SK-N-MC (cell line): Measurements from ENCODE around the gene ACSBG1.

Source experiments
- DNase-seq: peaks from one replicate; pipeline ENCODE4 v3.0.0-alpha.2; 2011; ENCODE audit warnings: low read depth, low spot score
- H3K27ac ChIP-seq: fragments of 200-600 bp; sonication (generic); 2 replicates; pipeline ENCODE4 v1.5.1; 2016; ENCODE audit warnings: mixed run types
- H3K36me3 ChIP-seq: fragments of 200-600 bp; sonication (generic); 2 replicates; pipeline ENCODE4 v1.6.1; 2017; ENCODE audit warnings: antibody characterized with exemption, low read length, mixed read lengths; ENCODE audit not compliant: insufficient read depth
- H3K4me3 ChIP-seq: fragments of 200-600 bp; sonication (generic); 2 replicates; pipeline ENCODE4 v1.5.1; 2016
- H3K9ac ChIP-seq: fragments of 200-600 bp; sonication (generic); 2 replicates; pipeline ENCODE4 v1.8.0; 2017; ENCODE audit warnings: mixed run types, mixed read lengths; ENCODE audit not compliant: insufficient read length
- H3K9me3 ChIP-seq: fragments of 200-600 bp; sonication (generic); 2 replicates; pipeline ENCODE4 v1.6.1; 2017; ENCODE audit warnings: low read depth, mild to moderate bottlenecking, antibody characterized with exemption, low read length, moderate library complexity, mixed read lengths
- EZH2 ChIP-seq: fragments of 200-600 bp; sonication (generic); IDR thresholded peaks from one replicate; pipeline ENCODE4 v1.6.1; 2017; ENCODE audit warnings: antibody characterized with exemption
- FOXP2 ChIP-seq: optimal IDR thresholded peaks from 2 replicates; pipeline ENCODE3; 2011; ENCODE audit warnings: mild to moderate bottlenecking, moderate library complexity; ENCODE audit not compliant: insufficient read depth; ENCODE audit errors: extremely low read length, control extremely low read depth
- POLR2AphosphoS5 ChIP-seq: IDR thresholded peaks from 2 replicates; pipeline ENCODE4 v1.6.1; 2012; ENCODE audit warnings: mild to moderate bottlenecking, low read depth, low read length, borderline replicate concordance

The ACSBG1 gene

GRCh38 chr15:78244101-78244500 lies 9.7 kb upstream of the ACSBG1 start:
- no peak overlapping the region for H3K9ac ChIP-seq
- no peak for DNase-seq
- H3K4me3 ChIP-seq = no peak overlapping the region
- H3K9me3 ChIP-seq = no peaks in the 10 kb centered on the region
- H3K27ac ChIP-seq = no peak overlapping the region
- H3K36me3 ChIP-seq = no peaks in the 10 kb centered on the region
- TF ChIP-seq POLR2AphosphoS5 (no peak), EZH2 (no peak), FOXP2 (no peak)

- TF ChIP-seq FOXP2 (no peak), EZH2 (no peak), POLR2AphosphoS5 (no peak)
- H3K9ac ChIP-seq = no peak overlapping the region
- no peak overlapping the region for H3K4me3 ChIP-seq
- no peaks in the 10 kb centered on the region for H3K9me3 ChIP-seq
- H3K27ac ChIP-seq = no peak overlapping the region
- no peak for DNase-seq
- H3K36me3 ChIP-seq = no peaks in the 10 kb centered on the region
Measured at GRCh38 chr15:78243491-78243941, 9.2 kb upstream of the ACSBG1 start.

DNA sequence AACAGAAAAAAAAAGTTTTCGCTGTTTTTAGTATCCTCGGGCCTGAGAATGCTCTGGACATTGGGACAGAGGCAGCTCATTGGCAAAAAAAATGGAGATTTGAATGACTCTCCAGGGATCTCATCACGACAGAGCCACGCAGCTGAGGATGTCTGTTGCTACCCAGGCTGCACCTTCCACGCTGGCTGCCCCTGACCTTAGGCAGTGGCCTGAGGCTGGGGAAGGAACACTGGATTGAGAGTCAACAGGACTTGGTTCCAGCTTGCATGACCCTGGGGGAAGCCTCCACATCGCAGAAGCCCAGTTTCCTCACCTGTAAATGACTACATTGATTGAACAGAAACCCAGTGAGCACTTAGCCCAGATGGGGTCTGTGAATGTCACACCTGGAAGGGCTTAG lies 8.7 kb upstream of the ACSBG1 start:
- DNase-seq = no peak
- Histone ChIP-seq H3K4me3 (no peak overlapping the region), H3K36me3 (no peaks in the 10 kb centered on the region), H3K9ac (no peak overlapping the region), H3K9me3 (no peaks in the 10 kb centered on the region), H3K27ac (no peak overlapping the region)
- no peak for TF ChIP-seq FOXP2
- no peak for TF ChIP-seq POLR2AphosphoS5
- no peak for TF ChIP-seq EZH2

DNA sequence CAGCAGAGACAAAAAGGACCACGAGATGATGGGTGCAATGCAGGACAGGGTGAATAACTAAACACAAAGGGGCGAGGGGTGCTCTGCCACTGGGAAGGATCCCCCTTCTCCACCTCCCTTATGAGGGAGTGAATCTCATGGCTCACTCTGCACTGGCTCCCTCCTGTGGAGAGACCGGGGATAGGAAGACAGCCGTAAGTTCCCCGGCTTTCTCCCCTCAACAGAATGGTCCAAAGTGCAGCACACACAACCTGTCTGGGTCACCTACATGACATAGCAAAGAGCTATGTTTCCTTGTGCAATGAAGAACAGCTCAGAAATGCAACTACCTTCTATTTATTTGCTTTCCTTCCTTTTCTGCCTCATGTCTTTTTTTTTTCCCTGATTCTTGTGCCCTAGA lies 7.8 kb upstream of the ACSBG1 start:
- Histone ChIP-seq H3K27ac (no peak overlapping the region), H3K36me3 (no peaks in the 10 kb centered on the region), H3K9me3 (no peaks in the 10 kb centered on the region), H3K4me3 (no peak overlapping the region), H3K9ac (no peak overlapping the region)
- TF ChIP-seq EZH2 (no peak), POLR2AphosphoS5 (no peak), FOXP2 (no peak)
- DNase-seq = no peak

DNA sequence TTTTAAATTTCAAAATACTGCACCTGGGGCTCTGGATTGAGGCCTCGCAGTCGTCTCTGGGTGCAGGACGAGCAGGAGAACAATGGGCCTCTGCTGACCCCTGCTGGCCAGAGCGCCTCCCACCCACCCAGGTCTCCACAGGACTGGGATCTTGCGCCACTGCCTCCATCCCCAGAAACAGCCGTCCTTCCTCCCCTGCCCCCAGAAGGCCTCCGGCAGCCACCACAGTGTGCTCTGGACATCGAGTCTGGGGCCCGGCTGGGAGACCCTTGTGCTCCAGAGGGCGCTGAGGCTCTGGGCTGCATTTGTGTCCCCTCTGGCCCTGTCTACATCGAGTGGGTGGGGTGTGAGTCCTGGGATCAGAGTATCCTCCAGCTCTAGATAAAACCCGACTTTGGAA lies 6.7 kb upstream of the ACSBG1 start:
- no peak for DNase-seq
- Histone ChIP-seq H3K27ac (no peak overlapping the region), H3K36me3 (no peaks in the 10 kb centered on the region), H3K4me3 (no peak overlapping the region), H3K9me3 (no peaks in the 10 kb centered on the region), H3K9ac (no peak overlapping the region)
- TF ChIP-seq POLR2AphosphoS5 (no peak), EZH2 (no peak), FOXP2 (no peak)

- Histone ChIP-seq H3K4me3 (no peak overlapping the region), H3K27ac (no peak overlapping the region), H3K36me3 (no peaks in the 10 kb centered on the region), H3K9ac (no peak overlapping the region), H3K9me3 (no peaks in the 10 kb centered on the region)
- no peak for TF ChIP-seq EZH2
- no peak for TF ChIP-seq FOXP2
- TF ChIP-seq POLR2AphosphoS5 = no peak
- no peak for DNase-seq
Measured at GRCh38 chr15:78239811-78240210, 5.4 kb upstream of the ACSBG1 start.

DNA sequence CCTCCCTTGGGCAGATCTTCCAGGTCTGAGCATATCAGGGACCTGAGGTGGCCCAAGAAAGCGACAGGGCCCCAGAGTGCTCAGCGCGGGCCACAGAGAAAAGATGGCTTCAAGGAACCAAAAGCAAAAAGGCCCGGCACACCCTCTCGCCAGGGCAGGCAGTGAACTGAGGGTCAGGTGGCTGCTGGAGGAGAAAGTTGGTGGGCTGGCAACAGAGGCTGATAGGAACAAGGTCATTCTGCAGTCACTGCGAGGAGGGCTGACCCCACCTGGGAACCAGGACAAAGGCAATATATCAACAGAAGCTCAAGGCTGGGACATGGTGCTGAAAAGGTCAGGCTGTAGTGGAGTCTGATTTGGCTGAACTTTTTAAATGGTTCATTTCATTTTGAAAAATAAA lies 2.8 kb upstream of the ACSBG1 start:
- TF ChIP-seq POLR2AphosphoS5 (no peak), EZH2 (no peak), FOXP2 (no peak)
- no peaks in the 10 kb centered on the region for H3K9me3 ChIP-seq
- no peak overlapping the region for H3K9ac ChIP-seq
- DNase-seq = no peak
- no peak overlapping the region for H3K27ac ChIP-seq
- H3K4me3 ChIP-seq = no peak overlapping the region
- H3K36me3 ChIP-seq = no peaks in the 10 kb centered on the region

- H3K9ac ChIP-seq = no peak overlapping the region
- no peak for DNase-seq
- H3K9me3 ChIP-seq = no peaks in the 10 kb centered on the region
- H3K27ac ChIP-seq = no peak overlapping the region
- no peaks in the 10 kb centered on the region for H3K36me3 ChIP-seq
- H3K4me3 ChIP-seq = no peak overlapping the region
- no peak for TF ChIP-seq POLR2AphosphoS5
- TF ChIP-seq FOXP2 = no peak
- no peak for TF ChIP-seq EZH2
Measured at GRCh38 chr15:78236491-78236890, 2.1 kb upstream of the ACSBG1 start.

DNA sequence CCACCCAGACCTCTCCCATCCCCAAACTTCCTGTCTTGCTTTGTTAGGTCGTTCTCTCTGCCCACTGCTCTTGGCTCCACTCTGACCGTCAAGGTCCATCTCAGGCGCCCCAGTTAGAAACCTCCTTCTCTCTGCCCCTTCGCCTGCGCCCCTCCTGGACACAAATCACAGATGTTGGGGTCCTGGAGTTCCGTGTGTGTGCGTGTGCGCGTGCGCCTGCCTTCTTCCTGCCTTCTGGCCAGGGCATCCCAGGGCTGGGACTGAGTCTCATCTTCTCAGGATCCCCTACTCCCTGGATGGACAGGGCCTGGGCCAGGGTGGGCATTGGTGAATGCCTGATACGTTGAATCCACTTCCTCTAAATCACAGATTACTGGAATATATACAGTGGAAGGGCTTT lies 869 bp downstream of the ACSBG1 start:
- no peaks in the 10 kb centered on the region for H3K9me3 ChIP-seq
- no peak overlapping the region for H3K4me3 ChIP-seq
- TF ChIP-seq POLR2AphosphoS5 = no peak
- TF ChIP-seq FOXP2 = no peak
- TF ChIP-seq EZH2 = no peak
- no peak for DNase-seq
- H3K9ac ChIP-seq = no peak overlapping the region
- H3K36me3 ChIP-seq = no peaks in the 10 kb centered on the region
- H3K27ac ChIP-seq = no peak overlapping the region
